ENCODE measurements around the gene CD59. TPM values are rescaled to one million over a fixed set of nuclear protein-coding genes. Genes with fewer than 3 reads are reported as not detected.
A peak's percentile ranks its signal among the peaks of the same experiment; 100 is the strongest.

Gene CD59
- total and polyA plus RNA-seq, 2 of the 13 experiments (the other 11 are each of a cell fraction or from before 2014, with no cell fraction given) = 127 to 289 TPM

- TF ChIP-seq, protein P1, sequence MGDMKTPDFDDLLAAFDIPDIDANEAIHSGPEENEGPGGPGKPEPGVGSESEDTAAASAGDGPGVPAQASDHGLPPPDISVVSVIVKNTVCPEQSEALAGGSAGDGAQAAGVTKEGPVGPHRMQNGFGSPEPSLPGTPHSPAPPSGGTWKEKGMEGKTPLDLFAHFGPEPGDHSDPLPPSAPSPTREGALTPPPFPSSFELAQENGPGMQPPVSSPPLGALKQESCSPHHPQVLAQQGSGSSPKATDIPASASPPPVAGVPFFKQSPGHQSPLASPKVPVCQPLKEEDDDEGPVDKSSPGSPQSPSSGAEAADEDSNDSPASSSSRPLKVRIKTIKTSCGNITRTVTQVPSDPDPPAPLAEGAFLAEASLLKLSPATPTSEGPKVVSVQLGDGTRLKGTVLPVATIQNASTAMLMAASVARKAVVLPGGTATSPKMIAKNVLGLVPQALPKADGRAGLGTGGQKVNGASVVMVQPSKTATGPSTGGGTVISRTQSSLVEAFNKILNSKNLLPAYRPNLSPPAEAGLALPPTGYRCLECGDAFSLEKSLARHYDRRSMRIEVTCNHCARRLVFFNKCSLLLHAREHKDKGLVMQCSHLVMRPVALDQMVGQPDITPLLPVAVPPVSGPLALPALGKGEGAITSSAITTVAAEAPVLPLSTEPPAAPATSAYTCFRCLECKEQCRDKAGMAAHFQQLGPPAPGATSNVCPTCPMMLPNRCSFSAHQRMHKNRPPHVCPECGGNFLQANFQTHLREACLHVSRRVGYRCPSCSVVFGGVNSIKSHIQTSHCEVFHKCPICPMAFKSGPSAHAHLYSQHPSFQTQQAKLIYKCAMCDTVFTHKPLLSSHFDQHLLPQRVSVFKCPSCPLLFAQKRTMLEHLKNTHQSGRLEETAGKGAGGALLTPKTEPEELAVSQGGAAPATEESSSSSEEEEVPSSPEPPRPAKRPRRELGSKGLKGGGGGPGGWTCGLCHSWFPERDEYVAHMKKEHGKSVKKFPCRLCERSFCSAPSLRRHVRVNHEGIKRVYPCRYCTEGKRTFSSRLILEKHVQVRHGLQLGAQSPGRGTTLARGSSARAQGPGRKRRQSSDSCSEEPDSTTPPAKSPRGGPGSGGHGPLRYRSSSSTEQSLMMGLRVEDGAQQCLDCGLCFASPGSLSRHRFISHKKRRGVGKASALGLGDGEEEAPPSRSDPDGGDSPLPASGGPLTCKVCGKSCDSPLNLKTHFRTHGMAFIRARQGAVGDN (CRISPR knock-in tag; IDR thresholded peaks at IDR 0.05) = peak; percentile 60
- TF ChIP-seq, protein P2, sequence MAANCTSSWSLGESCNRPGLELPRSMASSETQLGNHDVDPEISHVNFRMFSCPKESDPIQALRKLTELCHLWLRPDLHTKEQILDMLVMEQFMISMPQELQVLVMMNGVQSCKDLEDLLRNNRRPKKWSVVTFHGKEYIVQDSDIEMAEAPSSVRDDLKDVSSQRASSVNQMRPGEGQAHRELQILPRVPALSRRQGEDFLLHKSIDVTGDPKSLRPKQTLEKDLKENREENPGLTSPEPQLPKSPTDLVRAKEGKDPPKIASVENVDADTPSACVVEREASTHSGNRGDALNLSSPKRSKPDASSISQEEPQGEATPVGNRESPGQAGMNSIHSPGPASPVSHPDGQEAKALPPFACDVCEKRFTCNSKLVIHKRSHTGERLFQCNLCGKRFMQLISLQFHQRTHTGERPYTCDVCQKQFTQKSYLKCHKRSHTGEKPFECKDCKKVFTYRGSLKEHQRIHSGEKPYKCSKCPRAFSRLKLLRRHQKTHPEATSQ (CRISPR knock-in tag; IDR thresholded peaks at IDR 0.05; ENCODE audit: borderline replicate concordance) = no peak
- TF ChIP-seq ZNF691 (CRISPR knock-in tag; IDR thresholded peaks at IDR 0.05; ENCODE audit: borderline replicate concordance, low read depth) (0 out of 2 replicates have a peak, but pooled peaks have one; percentile 22), GATAD2A (CRISPR knock-in tag; IDR thresholded peaks at IDR 0.05) (0 out of 2 replicates have a peak, but pooled peaks have one; percentile 11), ZNF574 (CRISPR knock-in tag; IDR thresholded peaks at IDR 0.05) (0 out of 2 replicates have a peak, but pooled peaks have one; percentile 20), NFIB (CRISPR knock-in tag; IDR thresholded peaks at IDR 0.05; ENCODE audit: borderline replicate concordance) (no peak), ASH2L (IDR thresholded peaks at IDR 0.05; ENCODE audit: insufficient read length, low read depth, low read length) (peak; percentile 57), ZNF598 (CRISPR knock-in tag; IDR thresholded peaks at IDR 0.05; ENCODE audit: borderline replicate concordance) (0 out of 2 replicates have a peak, but pooled peaks have one; percentile 3), TEF (CRISPR knock-in tag; IDR thresholded peaks at IDR 0.05) (peak; percentile 92; the same call in 1 of the 2 replicates), IKZF4 (CRISPR knock-in tag; IDR thresholded peaks at IDR 0.05; ENCODE audit: borderline replicate concordance, low read depth, not compliant biosample characterization) (no peak), WIZ (CRISPR knock-in tag; IDR thresholded peaks at IDR 0.05) (no peak), ZNF570 (CRISPR knock-in tag; IDR thresholded peaks at IDR 0.05; ENCODE audit: borderline replicate concordance) (no peak)
- TF ChIP-seq, protein P3, sequence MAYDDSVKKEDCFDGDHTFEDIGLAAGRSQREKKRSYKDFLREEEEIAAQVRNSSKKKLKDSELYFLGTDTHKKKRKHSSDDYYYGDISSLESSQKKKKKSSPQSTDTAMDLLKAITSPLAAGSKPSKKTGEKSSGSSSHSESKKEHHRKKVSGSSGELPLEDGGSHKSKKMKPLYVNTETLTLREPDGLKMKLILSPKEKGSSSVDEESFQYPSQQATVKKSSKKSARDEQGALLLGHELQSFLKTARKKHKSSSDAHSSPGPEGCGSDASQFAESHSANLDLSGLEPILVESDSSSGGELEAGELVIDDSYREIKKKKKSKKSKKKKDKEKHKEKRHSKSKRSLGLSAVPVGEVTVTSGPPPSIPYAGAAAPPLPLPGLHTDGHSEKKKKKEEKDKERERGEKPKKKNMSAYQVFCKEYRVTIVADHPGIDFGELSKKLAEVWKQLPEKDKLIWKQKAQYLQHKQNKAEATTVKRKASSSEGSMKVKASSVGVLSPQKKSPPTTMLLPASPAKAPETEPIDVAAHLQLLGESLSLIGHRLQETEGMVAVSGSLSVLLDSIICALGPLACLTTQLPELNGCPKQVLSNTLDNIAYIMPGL (CRISPR knock-in tag; IDR thresholded peaks at IDR 0.05; ENCODE audit: borderline replicate concordance in 1 of 2, low read depth in 1 of 2) = peak in 1 of 2 experiments; percentile 51; a peak in 1 of 4 replicates
Measured at GRCh38 chr11:33773987-33774735, 37.9 kb upstream of the CD59 start, which contains the start of gene FBXO3 (continued).

Measured in HepG2 (cell line).